Umbilical cord (tissue), 2 donors: ENCODE results near the gene TMEM120B. TPM values are rescaled to one million over a fixed set of nuclear protein-coding genes. Genes with fewer than 3 reads are reported as not detected.

Experiments used
- DNase-seq: peaks from one replicate; pipeline ENCODE4 v3.0.0-alpha.2; 2015; ENCODE audit warnings: low spot score
- total RNA-seq: library from RNA; depleted of rRNA; stranded (reverse); fragments of >200 nt; gene quantifications from one replicate; pipeline ENCODE4 v1.2.3, GENCODE V29; 2014; ENCODE audit warnings: low replicate concordance; ENCODE audit not compliant: insufficient read depth

Gene TMEM120B
- total RNA-seq, 1 donor from 2014 or later, result 3.1 TPM

DNA sequence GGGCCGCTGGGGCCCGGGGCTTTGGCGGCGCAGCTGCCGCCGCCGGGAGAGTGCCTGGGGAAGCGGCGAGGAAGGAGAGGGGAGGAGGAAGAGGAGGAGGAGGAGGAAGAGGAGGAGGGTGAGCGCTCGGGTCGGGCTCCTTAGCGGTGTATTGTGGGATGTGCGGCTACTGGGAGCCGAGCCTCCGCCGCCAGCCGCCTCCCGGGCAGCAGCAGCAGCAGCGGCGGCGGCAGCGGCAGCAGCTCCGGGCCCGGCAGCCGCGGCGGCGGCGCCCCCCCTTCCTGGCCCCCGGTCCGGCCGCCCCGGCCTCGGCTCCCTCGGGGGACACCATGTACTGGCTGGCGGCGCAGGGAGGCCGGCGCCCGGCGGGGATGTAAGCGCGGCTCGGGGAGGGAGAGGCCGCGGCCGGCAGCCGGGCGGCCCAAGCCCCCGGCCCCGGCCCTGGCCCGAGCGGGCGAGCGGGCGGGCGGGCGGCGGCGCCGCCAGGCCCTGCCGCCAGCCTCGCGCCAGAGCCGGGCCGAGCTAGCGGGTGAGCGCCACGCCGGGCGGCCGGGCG lies 91.4 kb downstream of the TMEM120B start, which contains the start of gene SETD1B:
TSS of gene SETD1B (plus strand) at position 149 of the 556 bp plus-strand sequence. CDS start 729 bp downstream, outside the sequence.
- peak; percentile 66 for DNase-seq

DNA sequence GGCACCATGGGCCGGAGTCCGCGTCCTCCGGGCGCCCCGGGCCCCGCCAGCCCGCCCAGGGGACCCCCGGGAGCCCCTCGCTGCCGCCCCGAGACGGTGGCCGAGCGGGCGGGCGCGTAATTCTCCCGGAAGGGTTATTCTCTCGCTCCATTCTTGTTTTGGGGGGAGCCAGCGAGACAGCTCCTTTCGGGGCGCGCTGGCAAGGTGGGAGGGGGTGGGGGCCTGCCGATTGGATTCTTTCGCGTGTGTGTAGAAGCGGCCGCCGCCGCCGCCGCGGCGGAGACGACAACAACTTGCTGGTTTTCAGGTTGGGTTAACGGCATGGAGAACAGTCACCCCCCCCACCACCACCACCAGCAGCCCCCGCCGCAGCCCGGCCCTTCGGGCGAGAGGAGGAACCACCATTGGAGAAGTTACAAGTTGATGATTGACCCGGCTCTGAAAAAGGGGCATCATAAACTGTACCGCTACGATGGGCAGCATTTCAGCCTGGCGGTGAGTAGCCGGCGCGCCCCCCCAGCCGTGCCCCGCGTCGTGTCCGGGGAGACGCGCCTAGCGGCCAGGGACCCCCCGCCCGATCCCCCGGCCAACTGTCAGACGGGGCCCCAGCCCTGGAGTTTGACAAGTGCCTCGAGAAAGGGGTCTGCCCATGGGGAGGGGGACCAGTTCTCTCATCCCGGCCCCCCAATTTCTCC lies 92.0 kb downstream of the TMEM120B start:
- no peak for DNase-seq

DNA sequence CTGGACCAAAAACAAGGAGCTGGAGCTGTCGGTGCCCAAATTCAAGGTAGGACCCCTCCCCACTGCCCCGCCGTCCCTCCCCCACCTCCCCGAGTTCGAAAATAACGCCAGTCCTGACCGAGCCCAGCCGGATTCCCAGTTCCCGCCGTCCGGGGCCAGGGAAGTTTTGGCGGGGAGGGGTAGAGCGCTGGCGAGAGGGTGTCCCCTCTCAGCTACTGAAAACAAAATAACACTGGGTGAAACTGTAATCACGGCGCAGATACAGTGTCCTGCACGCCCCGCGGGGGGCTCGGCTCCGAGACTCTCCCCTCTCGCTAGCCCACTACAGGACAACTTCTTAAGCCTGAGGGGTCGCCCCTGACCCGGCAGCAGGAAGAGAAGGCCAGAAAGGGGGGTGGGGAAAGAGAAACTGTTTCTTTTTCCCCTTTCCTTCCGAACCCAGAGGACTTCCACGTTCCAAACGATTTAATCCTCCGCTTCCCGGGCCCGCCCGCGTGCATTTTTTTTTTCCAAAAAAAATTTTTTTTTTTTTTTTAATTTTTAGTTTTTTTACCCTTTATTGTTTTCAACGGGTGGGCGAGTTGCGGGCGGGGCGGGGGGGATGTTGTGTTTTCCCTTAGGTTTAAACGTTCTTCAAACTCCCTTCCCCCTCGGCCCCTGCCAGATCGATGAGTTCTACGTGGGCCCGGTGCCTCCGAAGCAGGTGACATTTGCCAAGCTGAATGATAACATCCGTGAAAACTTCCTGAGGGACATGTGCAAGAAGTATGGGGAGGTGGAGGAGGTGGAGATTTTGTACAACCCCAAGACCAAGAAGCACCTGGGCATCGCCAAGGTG lies 92.8 kb downstream of the TMEM120B start:
- DNase-seq, result no peak

DNA sequence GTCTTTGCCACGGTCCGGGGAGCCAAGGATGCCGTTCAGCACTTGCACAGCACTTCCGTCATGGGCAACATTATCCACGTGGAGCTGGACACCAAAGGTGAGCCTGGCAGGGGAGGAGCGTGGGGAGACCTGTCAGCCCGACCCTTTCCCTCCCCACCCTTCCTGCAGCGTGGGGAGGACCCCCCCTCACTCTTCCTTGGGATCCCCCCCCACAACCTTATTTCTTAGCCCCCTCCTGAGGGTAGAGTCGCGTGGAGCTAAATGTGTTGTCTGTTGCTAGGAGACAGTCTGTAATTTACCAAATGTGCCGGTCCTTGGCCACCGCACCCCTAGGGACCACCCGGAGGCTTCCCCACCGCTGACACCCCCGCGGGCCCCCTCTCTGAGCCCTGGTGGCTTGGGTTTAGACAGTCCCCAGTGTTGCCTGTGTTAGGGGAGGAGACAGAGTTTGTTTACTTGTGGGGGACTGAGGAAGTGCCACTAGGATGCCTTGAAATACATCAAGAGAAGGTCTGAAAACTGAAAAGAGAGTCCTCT lies 93.5 kb downstream of the TMEM120B start:
- no peak for DNase-seq

DNA sequence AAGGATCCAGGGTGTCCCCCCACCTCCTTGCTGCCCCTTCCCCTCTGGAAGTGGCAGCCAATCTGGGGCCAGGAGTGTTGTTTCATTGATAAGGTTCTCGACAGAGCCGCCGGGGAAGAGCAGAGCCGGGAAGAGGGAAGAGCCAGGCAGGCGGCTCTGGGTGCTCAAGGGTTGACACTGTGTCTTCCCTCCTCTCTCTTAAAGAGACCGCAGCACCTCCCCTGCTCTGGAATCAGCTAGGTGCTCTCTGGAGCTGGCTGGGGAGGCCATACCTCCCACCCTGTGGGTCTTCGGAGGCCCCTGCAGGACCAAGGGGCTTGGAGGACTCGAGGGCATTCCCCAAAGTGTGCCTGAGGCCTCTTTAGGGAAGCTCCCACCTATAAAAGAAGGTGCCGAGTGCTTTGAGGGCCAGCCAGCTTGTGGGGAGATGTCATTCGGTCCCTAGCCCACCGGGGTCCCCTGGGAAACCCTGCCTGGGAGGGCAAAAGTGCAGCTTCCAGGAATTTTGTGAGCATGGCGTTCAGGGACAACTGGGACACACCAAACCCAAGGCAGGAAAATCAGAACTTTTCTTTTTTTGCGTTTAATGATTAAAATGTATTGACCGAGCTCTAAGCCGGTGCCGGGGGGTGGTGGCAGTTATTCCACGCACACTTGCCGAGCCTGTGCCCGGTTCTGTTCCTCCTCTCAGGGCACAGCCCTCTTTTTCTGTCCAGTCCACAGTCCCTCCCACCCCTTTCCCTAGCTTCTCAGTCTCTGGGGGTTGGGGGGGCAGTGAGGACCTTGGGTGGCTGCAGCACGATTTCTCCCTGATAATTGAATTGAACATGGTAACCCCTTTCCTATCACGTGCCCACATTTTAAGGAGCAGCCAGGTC lies 94.2 kb downstream of the TMEM120B start:
- peak; percentile 60 for DNase-seq

DNA sequence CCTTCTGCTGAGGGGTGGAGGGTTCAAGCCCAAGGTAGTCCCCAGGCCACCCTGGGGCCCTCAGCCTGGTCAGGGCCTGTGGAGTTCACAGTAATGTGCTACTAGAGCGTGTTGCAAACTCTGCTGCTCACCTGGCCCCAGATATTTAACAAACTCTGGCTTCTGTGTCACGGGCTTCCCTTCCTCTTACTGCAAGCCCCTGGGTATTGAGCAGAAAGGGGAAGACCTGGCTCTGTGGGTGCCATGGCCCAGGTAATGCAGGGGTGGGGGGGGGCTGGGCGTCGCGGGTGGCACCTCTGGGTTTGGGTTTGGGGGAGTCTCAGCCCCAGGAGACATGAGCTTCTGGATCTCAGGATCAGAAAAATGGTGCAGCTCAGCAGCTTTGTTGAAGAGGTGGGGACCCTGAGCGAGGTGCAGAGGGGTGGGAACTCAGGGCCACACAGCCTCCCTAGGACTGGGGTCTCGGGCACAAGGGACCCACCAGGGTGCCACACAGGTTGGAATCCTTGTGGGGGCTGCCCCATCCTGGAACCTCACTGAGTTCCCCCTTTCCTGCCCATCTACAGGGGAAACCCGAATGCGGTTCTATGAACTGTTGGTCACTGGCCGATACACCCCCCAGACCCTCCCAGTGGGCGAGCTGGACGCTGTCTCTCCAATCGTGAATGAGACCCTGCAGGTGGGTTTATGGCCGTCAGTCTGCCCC lies 95.2 kb downstream of the TMEM120B start:
- no peak for DNase-seq

DNA sequence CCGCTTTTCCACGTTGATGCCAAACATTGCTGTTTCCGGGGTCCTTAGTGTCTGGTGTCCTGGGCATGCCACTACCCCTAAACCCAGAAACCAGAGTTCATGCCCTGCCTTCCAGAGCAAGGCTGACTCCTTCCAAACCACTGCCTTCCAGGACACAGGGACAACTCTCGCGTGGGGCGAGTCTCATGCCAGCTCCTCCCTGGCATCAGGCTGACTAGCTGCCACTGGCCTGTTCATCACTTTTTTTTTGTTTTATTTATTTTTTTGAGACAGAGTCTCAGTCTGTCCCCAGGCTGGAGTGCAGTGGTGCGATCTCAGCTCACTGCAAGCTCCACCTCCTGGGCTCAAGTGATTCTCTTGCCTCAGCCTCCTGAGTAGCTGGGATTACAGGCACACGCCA lies 96.1 kb downstream of the TMEM120B start:
- no peak for DNase-seq

DNA sequence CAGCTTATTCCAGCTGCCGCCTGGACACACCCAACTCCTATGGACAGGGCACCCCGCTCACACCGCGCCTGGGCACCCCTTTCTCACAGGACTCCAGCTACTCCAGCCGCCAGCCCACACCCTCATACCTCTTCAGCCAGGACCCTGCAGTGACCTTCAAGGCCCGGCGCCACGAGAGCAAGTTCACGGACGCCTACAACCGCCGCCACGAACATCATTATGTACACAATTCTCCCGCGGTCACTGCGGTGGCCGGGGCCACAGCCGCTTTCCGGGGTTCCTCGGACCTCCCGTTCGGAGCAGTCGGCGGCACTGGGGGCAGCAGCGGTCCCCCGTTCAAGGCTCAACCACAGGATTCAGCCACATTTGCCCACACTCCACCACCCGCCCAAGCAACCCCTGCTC lies 97.2 kb downstream of the TMEM120B start:
- no peak for DNase-seq

DNA sequence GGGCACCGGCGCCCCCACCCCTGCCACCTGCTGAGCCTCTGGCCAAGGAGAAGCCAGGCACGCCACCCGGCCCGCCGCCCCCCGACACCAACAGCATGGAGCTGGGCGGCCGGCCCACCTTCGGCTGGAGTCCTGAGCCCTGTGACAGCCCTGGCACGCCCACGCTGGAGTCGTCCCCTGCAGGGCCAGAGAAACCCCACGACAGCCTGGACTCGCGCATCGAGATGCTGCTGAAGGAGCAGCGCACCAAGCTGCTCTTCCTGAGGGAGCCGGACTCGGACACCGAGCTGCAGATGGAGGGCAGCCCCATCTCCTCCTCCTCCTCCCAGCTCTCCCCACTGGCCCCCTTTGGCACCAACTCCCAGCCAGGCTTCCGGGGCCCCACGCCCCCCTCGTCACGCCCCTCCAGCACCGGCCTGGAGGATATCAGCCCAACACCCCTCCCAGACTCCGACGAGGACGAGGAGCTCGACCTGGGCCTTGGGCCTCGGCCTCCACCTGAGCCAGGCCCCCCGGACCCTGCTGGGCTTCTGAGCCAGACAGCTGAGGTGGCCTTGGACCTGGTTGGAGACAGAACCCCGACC lies 97.8 kb downstream of the TMEM120B start:
- DNase-seq, result no peak

DNA sequence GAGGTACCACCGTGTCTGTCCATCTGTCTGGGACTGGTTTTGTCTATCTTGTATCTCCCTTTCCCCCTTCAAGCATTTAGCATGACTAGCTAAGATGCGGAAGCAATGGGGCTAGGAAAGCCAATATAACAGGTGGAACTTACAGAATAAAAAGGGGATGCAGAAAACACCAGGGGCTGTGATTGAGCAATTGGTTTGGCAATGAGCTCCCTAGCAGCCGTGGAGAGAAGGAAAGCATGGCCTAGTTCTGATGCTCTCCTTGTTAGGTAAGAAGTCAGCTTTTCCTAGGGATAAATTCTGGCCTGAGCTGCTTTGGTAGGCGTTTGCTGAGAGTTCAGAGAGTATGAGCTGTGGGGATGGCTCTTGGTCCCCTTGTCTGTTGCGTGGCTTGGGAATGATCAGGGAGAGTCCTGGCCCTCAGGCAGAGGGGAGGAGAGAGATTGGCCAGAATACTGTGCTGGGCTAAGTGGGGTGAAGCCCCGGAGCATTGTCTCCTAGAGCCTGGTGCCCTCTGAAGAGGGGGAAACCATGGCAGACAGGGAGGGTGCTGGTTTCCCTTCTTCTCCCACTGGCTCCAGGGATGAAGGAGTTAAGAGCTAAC lies 98.4 kb downstream of the TMEM120B start:
- no peak for DNase-seq

DNA sequence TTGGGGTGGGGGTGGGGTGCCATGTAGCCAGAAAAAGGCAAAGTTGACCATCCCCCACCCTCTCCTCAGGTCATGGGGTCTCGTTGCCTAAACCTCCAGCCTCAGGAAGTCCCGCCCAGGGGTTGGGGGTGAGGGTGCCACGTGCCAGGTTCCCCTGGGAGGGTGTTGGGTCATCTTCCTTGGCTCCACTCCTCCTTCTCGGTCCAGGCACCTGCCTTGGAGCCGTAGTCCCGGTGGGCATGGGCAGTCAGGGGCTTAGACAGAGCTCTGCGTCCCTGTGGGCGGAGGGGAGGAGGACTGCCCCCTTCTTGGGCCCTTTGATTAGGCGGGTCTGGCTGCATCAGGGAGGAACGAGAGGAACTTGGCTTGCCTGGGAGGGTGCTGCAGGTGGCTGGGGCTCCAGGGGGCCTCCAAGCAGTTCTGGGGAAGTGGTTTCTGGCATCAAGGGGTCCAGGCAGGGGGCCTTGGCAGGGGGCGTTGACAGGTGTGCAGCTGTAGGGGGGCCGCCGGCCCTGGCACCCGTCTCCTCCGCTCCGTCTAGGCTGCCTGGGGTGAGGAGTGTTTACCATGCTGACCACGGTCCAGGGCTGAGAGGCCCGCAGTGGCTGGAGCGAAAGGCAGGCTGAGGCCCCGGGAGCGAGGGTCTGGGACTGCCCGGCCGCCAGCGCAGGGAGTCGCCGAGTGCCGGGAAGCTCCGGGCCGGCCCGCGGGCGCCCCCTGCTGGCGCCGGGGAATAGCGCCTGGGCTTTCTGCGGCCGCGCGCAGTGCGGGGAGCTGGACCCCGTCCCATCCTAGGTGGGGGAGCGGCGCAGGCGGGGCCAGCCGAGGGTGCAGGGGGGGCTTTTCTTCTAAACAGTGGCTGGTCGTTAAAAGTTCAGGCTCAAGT lies 99.1 kb downstream of the TMEM120B start:
- peak; percentile 73 for DNase-seq

DNA sequence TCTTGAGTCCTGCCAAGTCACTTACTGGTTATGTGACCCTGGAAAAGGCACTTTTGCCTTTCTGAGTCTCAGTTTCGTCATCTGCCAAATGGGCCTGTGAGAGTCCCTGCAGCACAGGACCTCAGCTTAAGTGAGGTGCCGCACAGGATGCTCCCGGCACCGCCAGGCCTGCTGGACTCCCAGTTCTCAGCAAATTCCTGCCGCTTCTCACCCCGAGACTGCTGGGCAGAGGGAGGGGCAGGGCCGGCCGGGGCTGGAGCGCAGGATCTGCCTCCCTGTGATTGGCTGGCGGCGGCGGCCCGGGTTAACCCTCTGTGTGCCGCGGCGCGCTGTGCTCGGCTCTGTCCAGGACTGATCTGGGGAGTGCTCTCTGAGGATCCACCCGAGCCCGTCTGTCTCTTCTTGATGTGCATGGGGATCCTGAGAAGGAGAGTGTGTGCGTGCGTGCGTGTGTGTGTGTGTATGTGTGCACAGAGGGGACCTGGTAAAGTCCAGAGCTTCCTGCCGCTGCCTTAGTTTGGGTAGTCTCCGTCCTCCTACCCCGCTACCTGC lies 99.8 kb downstream of the TMEM120B start:
- DNase-seq, result peak; percentile 84

DNA sequence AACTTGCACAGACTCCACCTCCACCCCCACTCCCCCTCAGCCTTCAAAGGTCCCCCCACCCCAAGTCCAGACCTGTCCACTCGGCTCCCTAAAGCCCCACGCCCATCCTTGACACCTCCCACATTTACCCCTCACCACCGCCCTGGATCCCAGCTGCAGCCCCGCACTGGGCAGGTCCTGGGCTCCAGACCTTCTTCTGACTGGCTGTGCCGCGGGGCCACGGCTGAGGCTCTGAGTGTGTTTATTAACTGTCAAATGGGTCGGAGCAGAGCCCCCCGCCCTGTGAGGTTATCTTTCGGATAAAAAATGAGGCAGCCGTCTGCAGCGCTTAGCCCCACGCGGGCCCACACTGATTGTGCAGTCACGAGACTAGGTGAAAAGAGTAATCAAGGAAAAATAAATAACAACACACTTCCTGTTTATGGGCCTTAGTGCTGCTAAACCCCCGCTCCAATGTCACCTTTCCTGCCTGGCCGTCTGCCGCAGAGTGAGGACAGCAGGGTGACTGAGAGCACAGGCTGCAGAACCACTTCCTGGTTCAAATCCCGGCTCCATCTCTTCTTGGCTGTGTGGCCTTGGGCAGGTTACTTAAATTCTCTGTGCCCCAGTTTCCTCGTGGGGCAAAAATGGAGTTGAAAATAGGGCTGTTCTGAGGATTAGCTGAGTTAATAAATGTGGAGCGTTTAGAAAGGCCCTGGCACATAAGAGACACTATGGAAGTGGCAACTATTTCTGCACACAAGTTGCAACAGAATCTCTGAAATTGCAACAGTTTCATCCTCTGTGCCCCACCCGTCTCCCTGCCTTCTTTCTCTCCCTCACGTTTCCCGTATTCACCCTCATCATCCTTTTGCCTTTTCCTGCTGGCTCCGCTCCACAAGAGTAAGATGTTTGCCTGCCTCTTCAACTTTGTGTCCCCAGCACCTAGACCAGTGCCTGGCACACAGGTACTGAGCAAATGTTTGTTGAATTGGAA lies 100.7 kb downstream of the TMEM120B start:
- no peak for DNase-seq

DNA sequence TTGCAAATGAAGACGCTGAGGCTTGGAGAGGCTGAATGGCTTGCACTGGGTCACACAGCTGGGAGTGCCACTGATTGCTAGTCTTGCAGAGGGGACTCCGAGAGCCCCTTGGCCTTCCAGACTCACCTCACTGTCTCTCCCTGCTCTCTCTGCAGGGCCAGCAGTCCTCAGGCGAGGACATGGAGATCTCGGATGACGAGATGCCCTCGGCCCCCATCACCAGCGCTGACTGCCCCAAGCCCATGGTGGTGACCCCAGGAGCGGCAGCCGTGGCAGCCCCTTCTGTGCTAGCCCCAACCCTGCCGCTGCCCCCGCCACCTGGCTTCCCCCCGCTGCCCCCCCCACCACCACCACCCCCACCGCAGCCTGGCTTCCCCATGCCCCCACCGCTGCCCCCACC lies 101.4 kb downstream of the TMEM120B start:
- no peak for DNase-seq

DNA sequence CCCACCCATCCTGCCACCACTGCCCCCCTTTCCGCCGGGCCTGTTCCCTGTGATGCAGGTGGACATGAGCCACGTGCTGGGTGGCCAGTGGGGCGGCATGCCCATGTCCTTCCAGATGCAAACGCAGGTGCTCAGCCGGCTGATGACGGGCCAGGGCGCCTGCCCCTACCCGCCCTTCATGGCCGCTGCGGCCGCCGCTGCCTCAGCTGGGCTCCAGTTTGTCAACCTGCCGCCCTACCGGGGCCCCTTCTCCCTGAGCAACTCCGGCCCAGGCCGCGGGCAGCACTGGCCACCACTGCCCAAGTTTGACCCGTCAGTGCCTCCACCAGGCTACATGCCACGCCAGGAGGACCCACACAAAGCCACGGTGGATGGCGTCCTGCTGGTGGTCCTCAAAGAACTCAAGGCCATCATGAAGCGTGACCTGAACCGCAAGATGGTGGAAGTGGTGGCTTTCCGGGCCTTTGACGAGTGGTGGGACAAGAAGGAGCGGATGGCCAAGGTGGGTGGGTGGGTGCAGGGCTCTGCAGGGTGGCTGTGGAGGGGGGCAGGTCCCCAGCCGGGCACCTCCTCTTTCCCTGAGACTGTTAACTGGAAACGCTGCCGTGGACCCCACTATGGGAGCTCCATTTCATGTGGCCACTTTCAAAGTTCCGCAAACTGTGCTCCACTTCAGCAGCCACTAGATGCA lies 102.0 kb downstream of the TMEM120B start:
- no peak for DNase-seq

DNA sequence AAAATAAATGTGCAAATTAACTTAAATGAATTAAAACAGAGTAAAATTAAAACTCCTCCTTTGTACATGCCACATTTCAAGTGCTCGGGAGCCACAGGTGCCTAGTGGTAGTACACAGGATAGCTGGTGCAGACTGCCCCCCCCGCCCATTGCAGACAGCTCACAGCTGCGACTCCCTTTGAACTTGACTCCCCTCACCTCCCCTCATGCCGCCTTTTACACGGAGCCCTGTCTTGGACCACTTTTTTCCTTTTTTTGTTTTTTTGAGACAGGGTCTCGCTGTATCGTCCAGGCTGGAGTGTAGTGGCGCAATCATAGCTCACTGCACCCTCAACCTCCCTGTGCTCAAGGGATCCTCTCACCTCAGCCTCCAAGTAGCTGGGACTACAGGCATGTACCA lies 102.7 kb downstream of the TMEM120B start:
- no peak for DNase-seq
